ENCODE data around the gene TRIO.

The TRIO gene

DNA sequence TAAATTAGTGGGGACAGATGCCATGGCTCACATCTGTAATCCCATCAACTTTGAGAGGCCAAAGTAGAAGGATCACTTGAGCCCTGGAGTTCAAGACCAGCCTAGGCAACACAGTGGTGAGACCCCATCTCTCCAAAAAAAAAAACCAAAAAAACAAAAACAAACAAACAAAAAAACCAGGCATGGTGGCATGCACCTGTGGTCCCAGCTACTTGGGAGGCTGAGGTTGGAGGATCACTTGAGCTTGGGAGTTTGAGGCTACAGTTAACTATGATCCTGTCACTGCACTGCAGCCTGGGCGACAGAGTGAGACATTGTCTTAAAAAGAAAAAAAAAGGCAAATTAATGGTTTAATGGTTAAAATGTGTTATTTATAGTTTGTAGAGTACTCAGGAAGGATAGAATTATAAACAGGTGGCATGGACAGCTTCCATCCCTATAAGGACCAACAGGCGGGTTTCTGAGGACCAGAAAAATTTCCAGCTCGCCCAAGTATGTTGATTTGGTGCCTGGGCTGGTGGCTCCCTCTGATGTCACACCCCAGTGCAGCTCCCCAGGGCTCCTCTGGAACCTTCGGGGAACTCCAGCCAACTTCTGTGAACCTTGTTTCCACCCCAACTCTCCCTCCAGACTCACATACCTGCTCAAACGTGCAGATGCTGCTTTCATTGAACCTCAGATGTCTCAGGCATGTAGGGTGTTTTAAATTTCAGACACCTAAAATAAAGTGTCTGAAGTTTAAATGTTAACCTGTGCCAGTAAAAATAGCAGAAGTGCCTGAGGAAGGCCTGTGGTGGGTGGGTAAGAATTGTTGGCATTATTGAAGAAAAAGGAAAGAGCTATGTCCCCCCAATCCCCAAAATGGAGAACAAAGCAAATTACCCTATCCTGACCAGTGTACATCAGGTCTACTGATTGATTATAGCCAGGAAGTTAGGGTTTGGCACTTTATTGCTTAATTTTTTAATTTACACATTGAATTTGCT is 69.0 kb downstream of the TRIO start:
- H3K4me1 Mint-ChIP-seq: peaks cover 4% of the 10 kb centered on the region
- H3K27me3 Mint-ChIP-seq: peaks cover 32% of the 10 kb centered on the region
- no peaks in the 10 kb centered on the region for H3K9me3 Mint-ChIP-seq
- no peak for DNase-seq
- no peak overlapping the region for H3K27ac Mint-ChIP-seq
- no peak for ATAC-seq
- no peak overlapping the region for H3K4me3 Mint-ChIP-seq

DNA sequence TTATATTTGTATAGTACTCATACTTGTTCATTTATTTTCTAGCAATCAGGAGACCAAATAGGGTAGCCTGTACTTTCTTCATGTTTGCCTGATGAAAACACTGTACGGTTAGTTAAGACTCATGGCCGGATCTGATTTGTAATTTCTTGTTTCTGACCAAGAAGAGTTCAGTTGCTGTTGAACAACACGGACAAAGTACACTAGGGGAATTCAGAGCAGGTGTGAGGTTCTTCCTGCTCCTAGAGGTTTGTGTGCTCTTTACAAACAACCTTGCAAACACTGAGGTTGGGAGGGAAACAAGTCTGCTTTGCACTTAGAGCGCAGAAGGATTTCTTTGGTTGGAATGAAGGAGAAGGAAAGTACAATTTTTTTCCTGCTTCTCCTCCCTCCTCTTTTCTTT is 69.7 kb downstream of the TRIO start:
- peaks cover 4% of the 10 kb centered on the region for H3K4me1 Mint-ChIP-seq
- no peak for DNase-seq
- no peak overlapping the region for H3K27ac Mint-ChIP-seq
- H3K9me3 Mint-ChIP-seq: no peaks in the 10 kb centered on the region
- H3K4me3 Mint-ChIP-seq: no peak overlapping the region
- no peak for ATAC-seq
- peaks cover 39% of the 10 kb centered on the region for H3K27me3 Mint-ChIP-seq

DNA sequence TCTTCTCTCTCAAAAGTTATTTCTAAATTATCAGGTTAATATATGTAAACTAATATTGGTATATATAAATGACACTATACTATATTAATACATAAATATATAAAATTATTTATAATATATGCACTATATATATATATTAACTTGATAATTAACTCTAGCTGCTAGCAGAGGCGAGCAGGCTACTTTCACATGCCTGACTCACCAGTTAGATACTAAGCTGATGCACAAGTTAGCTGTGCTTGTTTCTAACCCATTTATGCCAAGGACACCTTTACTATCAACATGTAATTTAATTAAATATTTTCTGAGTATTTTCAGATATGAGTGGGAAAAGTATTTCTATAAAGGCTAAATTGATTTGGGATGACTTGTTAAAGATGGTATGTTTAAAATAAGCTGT is 70.1 kb downstream of the TRIO start:
- no peak overlapping the region for H3K4me3 Mint-ChIP-seq
- H3K4me1 Mint-ChIP-seq: peaks cover 1% of the 10 kb centered on the region
- H3K27ac Mint-ChIP-seq: no peak overlapping the region
- ATAC-seq: no peak
- peaks cover 41% of the 10 kb centered on the region for H3K27me3 Mint-ChIP-seq
- DNase-seq: no peak
- no peaks in the 10 kb centered on the region for H3K9me3 Mint-ChIP-seq

- Mint-ChIP-seq H3K4me3 (no peak overlapping the region), H3K4me1 (no peaks in the 10 kb centered on the region), H3K9me3 (no peaks in the 10 kb centered on the region), H3K27me3 (peaks cover 47% of the 10 kb centered on the region), H3K27ac (no peak overlapping the region)
- ATAC-seq: no peak
- no peak for DNase-seq
These were observed 70.9 kb downstream of the TRIO start for GRCh38 chr5:14213813-14214585.

DNA sequence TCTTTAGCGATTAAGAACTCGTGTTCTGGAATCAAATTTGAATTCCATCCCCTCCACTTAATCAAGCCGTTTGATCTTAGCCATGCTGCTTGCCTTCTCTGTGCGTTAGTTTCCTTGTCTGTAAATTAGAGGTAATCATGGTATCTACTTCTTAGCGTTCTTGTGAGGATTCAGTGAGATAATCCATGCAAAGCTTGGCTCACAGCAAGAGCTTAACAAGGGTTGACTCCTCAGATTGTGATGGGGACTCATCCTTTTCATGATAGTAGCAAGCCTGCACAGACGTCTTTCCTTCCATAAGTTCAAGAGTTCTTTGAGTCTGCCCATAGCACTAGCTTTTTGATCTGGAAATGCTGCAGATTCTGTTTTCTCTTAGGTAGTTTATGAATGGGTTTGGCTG is 72.8 kb downstream of the TRIO start:
- Mint-ChIP-seq H3K4me3 (no peak overlapping the region), H3K27ac (no peak overlapping the region), H3K27me3 (peaks cover 40% of the 10 kb centered on the region), H3K4me1 (no peaks in the 10 kb centered on the region), H3K9me3 (no peaks in the 10 kb centered on the region)
- ATAC-seq: no peak
- no peak for DNase-seq

GRCh38 chr5:14216372-14216771 is 73.2 kb downstream of the TRIO start:
- no peak for DNase-seq
- H3K4me1 Mint-ChIP-seq: no peaks in the 10 kb centered on the region

DNA sequence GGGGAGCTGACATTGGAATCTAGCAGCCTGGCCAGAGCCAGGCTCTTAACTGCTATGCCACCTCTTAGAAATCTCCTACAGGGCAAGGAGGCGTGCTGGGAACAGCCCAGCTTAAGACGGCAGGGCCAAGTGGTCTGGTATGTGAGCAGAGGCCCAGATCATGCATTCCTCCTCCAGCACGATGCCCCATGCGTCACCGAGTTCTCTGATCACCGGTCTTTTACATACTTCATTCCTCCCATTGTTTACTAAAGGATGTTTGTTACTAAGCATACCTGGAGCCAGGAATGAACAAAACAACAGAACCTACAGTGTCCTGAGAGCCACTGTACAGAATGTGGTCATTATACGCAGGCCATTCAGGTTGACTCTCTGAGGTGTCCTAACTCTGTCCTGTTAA is 73.8 kb downstream of the TRIO start:
- no peak overlapping the region for H3K4me3 Mint-ChIP-seq
- no peak overlapping the region for H3K27ac Mint-ChIP-seq
- peaks cover 4% of the 10 kb centered on the region for H3K4me1 Mint-ChIP-seq
- peaks cover 47% of the 10 kb centered on the region for H3K27me3 Mint-ChIP-seq
- no peaks in the 10 kb centered on the region for H3K9me3 Mint-ChIP-seq
- DNase-seq (no peak), ATAC-seq (no peak)

More at GRCh38 chr5:14216372-14216771, 73.2 kb downstream of the TRIO start:
- no peak for ATAC-seq
- no peak overlapping the region for H3K27ac Mint-ChIP-seq
- H3K9me3 Mint-ChIP-seq: no peaks in the 10 kb centered on the region
- H3K4me3 Mint-ChIP-seq: no peak overlapping the region
- peaks cover 41% of the 10 kb centered on the region for H3K27me3 Mint-ChIP-seq

DNA sequence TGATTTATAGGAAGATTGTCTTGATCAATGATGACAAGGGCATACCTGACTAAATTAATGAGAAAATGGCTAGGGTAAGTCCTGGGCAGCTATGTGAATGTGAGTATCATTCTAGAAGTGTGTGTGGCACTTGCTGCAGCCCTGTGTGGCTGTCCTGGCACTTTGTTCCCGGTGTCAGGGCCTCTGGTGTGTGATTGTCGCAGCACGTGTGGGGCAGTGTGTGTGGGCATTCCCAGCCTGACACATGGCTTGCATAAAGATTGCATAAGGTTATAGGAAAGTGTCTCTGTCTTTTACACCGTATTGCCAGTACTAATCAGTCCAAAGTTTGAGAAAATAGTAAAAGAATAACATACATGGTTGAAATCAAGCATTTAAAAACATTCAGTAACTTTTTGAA is 74.4 kb downstream of the TRIO start:
- peaks cover 50% of the 10 kb centered on the region for H3K27me3 Mint-ChIP-seq
- no peak overlapping the region for H3K27ac Mint-ChIP-seq
- H3K9me3 Mint-ChIP-seq: no peaks in the 10 kb centered on the region
- H3K4me3 Mint-ChIP-seq: no peak overlapping the region
- H3K4me1 Mint-ChIP-seq: peaks cover 6% of the 10 kb centered on the region
- DNase-seq: no peak
- no peak for ATAC-seq

GRCh38 chr5:14218011-14218410 is 74.9 kb downstream of the TRIO start:
- ATAC-seq: no peak
- no peak for DNase-seq
- H3K4me3 Mint-ChIP-seq: no peak overlapping the region
- peaks cover 54% of the 10 kb centered on the region for H3K27me3 Mint-ChIP-seq
- peaks cover 10% of the 10 kb centered on the region for H3K4me1 Mint-ChIP-seq
- no peaks in the 10 kb centered on the region for H3K9me3 Mint-ChIP-seq
- no peak overlapping the region for H3K27ac Mint-ChIP-seq

DNA sequence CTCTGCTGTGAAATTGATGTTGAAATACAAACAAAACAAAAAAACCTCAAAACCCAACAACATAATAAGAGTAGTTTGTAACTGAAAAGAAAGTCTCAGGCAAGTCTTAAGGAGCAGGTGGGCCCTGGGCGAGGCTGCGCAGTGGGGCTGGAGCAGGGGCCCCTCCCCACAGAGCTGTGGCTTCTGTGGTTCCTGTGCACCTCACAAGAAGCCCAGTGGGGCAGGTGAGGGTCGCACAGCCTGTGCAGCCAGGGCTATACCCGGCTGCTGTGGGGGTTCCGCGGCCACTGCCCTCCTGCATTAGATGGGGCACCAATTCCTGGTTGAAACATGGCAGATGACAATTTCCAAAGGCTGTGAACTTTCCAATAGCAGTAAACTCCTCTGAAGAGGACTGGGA is 75.3 kb downstream of the TRIO start:
- DNase-seq (no peak), ATAC-seq (no peak)
- Mint-ChIP-seq H3K27me3 (peaks cover 58% of the 10 kb centered on the region), H3K9me3 (no peaks in the 10 kb centered on the region), H3K27ac (no peak overlapping the region), H3K4me1 (peaks cover 15% of the 10 kb centered on the region), H3K4me3 (no peak overlapping the region)

DNA sequence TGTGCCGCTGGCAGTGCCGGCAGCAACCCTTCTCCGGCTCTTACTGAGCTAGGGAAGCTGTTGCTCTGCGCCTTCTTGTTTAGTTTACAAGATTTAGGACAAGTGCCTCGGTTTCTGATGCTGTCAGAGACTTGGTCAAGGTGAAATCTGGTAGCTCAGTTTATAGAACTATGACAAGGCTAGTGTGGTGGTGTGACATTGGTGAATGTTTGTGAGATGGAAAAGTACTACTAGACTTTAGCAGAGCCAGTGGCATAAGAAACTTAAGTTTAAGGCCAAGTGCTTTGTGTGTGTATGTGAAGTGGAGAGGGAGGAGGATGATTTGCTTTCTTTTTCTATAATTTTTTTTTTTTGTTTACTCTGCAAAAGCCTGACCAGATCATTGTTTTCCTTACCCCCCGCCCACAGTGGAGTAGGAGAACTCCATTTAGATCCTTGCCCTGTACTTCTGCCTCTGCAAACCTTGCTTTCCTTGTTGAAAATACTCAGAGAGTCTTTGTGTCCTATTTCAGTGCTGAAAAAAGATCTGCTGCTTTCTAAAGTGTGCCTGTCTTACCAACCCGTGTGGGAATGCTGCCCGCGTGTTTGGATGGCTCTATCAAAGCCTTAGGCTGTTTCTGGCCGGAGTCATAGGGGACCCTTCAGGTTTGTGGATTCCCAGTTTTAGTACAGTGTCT is 75.9 kb downstream of the TRIO start:
- Mint-ChIP-seq H3K27ac (no peak overlapping the region), H3K9me3 (no peaks in the 10 kb centered on the region), H3K4me3 (no peak overlapping the region), H3K4me1 (peaks cover 17% of the 10 kb centered on the region), H3K27me3 (peaks cover 58% of the 10 kb centered on the region)
- no peak for ATAC-seq
- DNase-seq: no peak

DNA sequence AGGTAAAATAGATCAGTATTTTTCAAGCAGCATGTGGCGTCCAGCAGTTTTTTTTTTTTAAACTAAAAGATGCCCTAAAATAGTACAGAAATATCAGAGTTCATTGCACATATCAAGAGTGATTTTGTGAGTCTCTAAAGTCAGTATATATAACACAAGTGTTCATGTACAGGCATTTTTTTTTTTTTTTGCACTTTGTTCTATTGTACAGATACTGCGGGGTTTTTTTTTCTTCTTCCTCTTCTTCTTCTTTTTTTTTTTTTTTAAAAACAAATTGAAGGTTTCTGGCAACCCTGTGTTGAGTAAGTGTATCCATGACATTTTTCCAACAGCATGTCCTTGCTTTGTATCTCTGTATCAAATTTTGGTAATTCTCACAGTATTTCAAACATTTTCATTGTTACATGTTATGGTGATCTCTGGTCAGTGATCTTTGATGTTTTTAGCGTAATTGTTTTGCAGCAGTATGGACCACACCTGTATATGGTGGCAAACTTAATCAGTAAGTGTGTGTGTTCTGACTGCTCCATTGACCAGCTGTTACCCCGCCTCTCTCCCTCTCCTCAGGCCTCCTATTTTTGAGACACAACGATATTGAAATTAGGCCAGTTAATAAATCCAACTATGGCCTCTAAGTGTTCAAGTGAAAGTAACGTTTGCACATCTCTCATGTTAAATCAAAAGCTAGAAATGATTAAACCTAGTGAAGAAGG is 76.8 kb downstream of the TRIO start:
- H3K27ac Mint-ChIP-seq: no peak overlapping the region
- ATAC-seq (no peak), DNase-seq (no peak)
- no peak overlapping the region for H3K4me3 Mint-ChIP-seq
- peaks cover 58% of the 10 kb centered on the region for H3K27me3 Mint-ChIP-seq
- no peaks in the 10 kb centered on the region for H3K9me3 Mint-ChIP-seq
- peaks cover 17% of the 10 kb centered on the region for H3K4me1 Mint-ChIP-seq

DNA sequence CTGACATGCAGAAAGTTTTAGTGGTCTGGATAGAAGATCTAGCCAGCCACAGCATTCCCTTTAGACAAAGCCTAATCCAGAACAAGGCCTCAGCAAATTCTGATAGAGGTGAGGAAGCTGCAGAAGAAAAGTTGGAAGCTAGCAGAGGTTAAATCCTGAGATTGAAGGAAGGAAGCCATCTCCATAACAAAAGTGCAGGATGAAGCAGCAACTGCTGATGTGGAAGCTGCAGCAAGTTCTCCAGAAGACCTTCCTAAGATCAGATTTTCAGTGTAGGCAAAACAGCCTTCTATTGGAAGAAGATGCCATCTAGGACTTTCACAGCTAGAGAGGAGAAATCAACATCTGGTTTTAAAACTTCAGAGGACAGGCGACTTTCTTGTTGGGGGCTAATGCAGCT is 77.5 kb downstream of the TRIO start:
- Mint-ChIP-seq H3K4me1 (peaks cover 17% of the 10 kb centered on the region), H3K27ac (no peak overlapping the region), H3K4me3 (no peak overlapping the region), H3K27me3 (peaks cover 55% of the 10 kb centered on the region), H3K9me3 (no peaks in the 10 kb centered on the region)
- ATAC-seq: no peak
- no peak for DNase-seq

GRCh38 chr5:14221732-14222131 is 78.6 kb downstream of the TRIO start:
- DNase-seq (no peak), ATAC-seq (no peak)
- no peak overlapping the region for H3K27ac Mint-ChIP-seq

GRCh38 chr5:14222206-14222605 is 79.1 kb downstream of the TRIO start:
- Mint-ChIP-seq H3K27me3 (peaks cover 41% of the 10 kb centered on the region), H3K9me3 (no peaks in the 10 kb centered on the region), H3K27ac (no peak overlapping the region), H3K4me3 (no peak overlapping the region), H3K4me1 (peaks cover 17% of the 10 kb centered on the region)
- DNase-seq (no peak), ATAC-seq (peak; percentile 53)

More at GRCh38 chr5:14221732-14222131, 78.6 kb downstream of the TRIO start:
- H3K27me3 Mint-ChIP-seq: peaks cover 46% of the 10 kb centered on the region
- H3K9me3 Mint-ChIP-seq: no peaks in the 10 kb centered on the region
- H3K4me3 Mint-ChIP-seq: no peak overlapping the region
- peaks cover 17% of the 10 kb centered on the region for H3K4me1 Mint-ChIP-seq

Measured in stimulated activated naive CD8-positive, alpha-beta T cell treated with anti-CD3 and anti-CD28 coated beads, Interleukin-15, amount 100 ng/mL, for 72 hours (primary cell).